ENCODE data around the gene RB1. TPM values are rescaled to one million over a fixed set of nuclear protein-coding genes. Genes with fewer than 3 reads are reported as not detected.

The RB1 gene
- polyA plus RNA-seq, 2 of the 4 experiments (the other 2 are of a cell fraction): 17.7 to 22.2 TPM

DNA sequence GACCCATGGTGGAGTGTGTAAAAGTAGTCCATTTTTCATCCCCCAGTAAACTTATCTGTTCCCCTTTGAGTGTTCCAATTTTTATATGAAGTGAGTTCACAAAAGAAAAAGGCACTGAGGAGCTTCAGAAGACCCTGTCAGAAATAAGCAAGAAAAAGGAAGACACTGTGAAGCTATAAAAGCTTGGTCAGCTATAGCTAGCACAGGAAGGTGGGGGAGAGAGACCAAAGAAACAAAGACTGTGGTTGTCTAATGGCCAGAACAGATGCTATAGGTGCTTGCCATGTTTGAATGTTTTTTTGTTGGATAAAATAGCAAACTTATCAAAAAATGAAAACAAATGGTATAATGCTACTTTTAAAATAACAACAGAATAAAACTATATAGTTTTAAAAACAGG is 182.8 kb downstream of the RB1 start:
- no peak overlapping the region for H3K27ac ChIP-seq
- POLR2A ChIA-PET: no interaction called here
- no peak overlapping the region for H3K4me3 ChIP-seq
- no peak for FAIRE-seq
- no peak for DNase-seq (ENCODE audit: low read depth in 1 of 2, low spot score in 1 of 2)
- CTCF ChIA-PET: no interaction called here
- TF ChIP-seq RNF2 (IDR thresholded peaks at IDR 0.05; ENCODE audit: borderline replicate concordance, low read depth): no peak
- no peak for TF ChIP-seq CEBPB (IDR thresholded peaks at IDR 0.05)
- TF ChIP-seq, protein P1, sequence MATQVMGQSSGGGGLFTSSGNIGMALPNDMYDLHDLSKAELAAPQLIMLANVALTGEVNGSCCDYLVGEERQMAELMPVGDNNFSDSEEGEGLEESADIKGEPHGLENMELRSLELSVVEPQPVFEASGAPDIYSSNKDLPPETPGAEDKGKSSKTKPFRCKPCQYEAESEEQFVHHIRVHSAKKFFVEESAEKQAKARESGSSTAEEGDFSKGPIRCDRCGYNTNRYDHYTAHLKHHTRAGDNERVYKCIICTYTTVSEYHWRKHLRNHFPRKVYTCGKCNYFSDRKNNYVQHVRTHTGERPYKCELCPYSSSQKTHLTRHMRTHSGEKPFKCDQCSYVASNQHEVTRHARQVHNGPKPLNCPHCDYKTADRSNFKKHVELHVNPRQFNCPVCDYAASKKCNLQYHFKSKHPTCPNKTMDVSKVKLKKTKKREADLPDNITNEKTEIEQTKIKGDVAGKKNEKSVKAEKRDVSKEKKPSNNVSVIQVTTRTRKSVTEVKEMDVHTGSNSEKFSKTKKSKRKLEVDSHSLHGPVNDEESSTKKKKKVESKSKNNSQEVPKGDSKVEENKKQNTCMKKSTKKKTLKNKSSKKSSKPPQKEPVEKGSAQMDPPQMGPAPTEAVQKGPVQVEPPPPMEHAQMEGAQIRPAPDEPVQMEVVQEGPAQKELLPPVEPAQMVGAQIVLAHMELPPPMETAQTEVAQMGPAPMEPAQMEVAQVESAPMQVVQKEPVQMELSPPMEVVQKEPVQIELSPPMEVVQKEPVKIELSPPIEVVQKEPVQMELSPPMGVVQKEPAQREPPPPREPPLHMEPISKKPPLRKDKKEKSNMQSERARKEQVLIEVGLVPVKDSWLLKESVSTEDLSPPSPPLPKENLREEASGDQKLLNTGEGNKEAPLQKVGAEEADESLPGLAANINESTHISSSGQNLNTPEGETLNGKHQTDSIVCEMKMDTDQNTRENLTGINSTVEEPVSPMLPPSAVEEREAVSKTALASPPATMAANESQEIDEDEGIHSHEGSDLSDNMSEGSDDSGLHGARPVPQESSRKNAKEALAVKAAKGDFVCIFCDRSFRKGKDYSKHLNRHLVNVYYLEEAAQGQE (IDR thresholded peaks at IDR 0.05): no peak
- TF ChIP-seq KDM1A (IDR thresholded peaks at IDR 0.05; ENCODE audit: low read depth): no peak
- TF ChIP-seq CBX8 (IDR thresholded peaks at IDR 0.05): no peak
- no peaks in the 10 kb centered on the region for H3K9me3 ChIP-seq
- no peak overlapping the region for H3K4me2 ChIP-seq
- no peak for ATAC-seq
- H3K4me1 ChIP-seq: no peaks in the 10 kb centered on the region

DNA sequence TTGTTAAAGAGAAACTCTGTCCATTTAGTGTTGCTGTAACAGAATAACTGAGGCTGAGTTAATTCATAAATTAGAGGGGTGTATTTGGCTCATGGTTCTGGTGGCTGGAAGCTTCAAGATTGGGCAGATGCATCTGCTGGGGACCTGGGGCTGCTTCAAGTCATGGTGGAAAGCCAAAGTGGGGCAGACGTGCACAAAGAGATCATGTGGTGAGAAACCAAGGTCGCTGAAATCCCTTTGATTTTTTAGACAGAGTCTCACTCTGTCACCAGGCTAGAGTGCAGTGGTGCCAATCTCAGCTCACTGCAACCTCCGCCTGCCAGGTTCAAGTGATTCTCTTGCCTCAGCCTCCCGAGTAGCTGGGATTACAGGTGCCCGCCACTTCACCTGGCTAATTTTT is 183.3 kb downstream of the RB1 start:
- POLR2A ChIA-PET: no interaction called here
- H3K27ac ChIP-seq: no peak overlapping the region
- H3K9me3 ChIP-seq: no peaks in the 10 kb centered on the region
- DNase-seq (ENCODE audit: low read depth in 1 of 2, low spot score in 1 of 2) (no peak), ATAC-seq (no peak), FAIRE-seq (no peak)
- H3K4me2 ChIP-seq: no peak overlapping the region
- TF ChIP-seq HDAC2 (IDR thresholded peaks at IDR 0.05) (no peak), HEYL (CRISPR knock-in tag; IDR thresholded peaks at IDR 0.05) (no peak), EP300 (IDR thresholded peaks at IDR 0.05) (no peak), EHMT2 (IDR thresholded peaks at IDR 0.05; ENCODE audit: low read depth) (no peak), ZSCAN20 (CRISPR knock-in tag; IDR thresholded peaks at IDR 0.05) (no peak), RARB (CRISPR knock-in tag; IDR thresholded peaks at IDR 0.05) (no peak), KDM5A (IDR thresholded peaks at IDR 0.05) (no peak), NR3C1 (IDR thresholded peaks at IDR 0.05) (no peak), MAZ (IDR thresholded peaks at IDR 0.05; ENCODE audit: borderline replicate concordance, low read depth, low read length) (no peak), SMC3 (IDR thresholded peaks at IDR 0.05) (no peak)
- TF ChIP-seq, protein P2, sequence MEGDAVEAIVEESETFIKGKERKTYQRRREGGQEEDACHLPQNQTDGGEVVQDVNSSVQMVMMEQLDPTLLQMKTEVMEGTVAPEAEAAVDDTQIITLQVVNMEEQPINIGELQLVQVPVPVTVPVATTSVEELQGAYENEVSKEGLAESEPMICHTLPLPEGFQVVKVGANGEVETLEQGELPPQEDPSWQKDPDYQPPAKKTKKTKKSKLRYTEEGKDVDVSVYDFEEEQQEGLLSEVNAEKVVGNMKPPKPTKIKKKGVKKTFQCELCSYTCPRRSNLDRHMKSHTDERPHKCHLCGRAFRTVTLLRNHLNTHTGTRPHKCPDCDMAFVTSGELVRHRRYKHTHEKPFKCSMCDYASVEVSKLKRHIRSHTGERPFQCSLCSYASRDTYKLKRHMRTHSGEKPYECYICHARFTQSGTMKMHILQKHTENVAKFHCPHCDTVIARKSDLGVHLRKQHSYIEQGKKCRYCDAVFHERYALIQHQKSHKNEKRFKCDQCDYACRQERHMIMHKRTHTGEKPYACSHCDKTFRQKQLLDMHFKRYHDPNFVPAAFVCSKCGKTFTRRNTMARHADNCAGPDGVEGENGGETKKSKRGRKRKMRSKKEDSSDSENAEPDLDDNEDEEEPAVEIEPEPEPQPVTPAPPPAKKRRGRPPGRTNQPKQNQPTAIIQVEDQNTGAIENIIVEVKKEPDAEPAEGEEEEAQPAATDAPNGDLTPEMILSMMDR (IDR thresholded peaks at IDR 0.05): no peak
- no peak overlapping the region for H3K4me3 ChIP-seq
- no peaks in the 10 kb centered on the region for H3K4me1 ChIP-seq
- WGBS (ENCODE audit: missing lambda C conversion rate): 96% methylated on average over 5 of the region's 5 CpGs
- CTCF ChIA-PET: no interaction called here

DNA sequence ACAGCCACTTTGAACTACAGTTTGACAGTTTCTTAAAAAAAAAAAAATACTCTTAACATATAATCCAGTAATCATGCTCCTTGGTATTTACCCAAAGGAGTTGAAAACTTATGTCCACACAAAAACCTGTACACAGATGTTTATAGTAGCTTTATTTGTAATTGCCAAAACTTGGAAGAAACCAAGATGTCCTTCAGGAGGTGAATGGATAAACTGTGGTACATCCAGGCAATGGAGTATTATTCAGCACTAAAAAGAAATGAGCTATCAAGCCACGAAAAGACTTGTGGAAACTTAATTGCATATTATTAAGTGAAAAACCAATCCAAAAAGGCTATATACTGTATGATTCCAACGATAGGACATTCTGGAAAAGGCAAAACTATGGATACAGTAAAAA is 184.4 kb downstream of the RB1 start:
- Histone ChIP-seq H3K4me2 (no peak overlapping the region), H3K4me3 (no peak overlapping the region), H3K27ac (no peak overlapping the region), H3K9me3 (no peaks in the 10 kb centered on the region), H3K4me1 (no peaks in the 10 kb centered on the region)
- ChIA-PET POLR2A (no interaction called here), CTCF (no interaction called here)
- 33% methylated on average over 2 of the region's 2 CpGs for WGBS (ENCODE audit: missing lambda C conversion rate)
- TF ChIP-seq CHD2 (IDR thresholded peaks at IDR 0.05; ENCODE audit: low read length, partially characterized antibody) (no peak), ESRRA (IDR thresholded peaks at IDR 0.05; ENCODE audit: borderline replicate concordance, low read length) (no peak), HOXB13 (CRISPR knock-in tag; IDR thresholded peaks at IDR 0.05; ENCODE audit: low read depth) (no peak), CHD4 (IDR thresholded peaks at IDR 0.05; ENCODE audit: borderline replicate concordance) (no peak)
- TF ChIP-seq, protein P2 (IDR thresholded peaks at IDR 0.05): no peak
- TF ChIP-seq, protein P3, sequence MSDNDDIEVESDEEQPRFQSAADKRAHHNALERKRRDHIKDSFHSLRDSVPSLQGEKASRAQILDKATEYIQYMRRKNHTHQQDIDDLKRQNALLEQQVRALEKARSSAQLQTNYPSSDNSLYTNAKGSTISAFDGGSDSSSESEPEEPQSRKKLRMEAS (IDR thresholded peaks at IDR 0.05): no peak
- TF ChIP-seq, protein P4, sequence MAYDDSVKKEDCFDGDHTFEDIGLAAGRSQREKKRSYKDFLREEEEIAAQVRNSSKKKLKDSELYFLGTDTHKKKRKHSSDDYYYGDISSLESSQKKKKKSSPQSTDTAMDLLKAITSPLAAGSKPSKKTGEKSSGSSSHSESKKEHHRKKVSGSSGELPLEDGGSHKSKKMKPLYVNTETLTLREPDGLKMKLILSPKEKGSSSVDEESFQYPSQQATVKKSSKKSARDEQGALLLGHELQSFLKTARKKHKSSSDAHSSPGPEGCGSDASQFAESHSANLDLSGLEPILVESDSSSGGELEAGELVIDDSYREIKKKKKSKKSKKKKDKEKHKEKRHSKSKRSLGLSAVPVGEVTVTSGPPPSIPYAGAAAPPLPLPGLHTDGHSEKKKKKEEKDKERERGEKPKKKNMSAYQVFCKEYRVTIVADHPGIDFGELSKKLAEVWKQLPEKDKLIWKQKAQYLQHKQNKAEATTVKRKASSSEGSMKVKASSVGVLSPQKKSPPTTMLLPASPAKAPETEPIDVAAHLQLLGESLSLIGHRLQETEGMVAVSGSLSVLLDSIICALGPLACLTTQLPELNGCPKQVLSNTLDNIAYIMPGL (CRISPR knock-in tag; IDR thresholded peaks at IDR 0.05; ENCODE audit: borderline replicate concordance): no peak
- no peak for DNase-seq (ENCODE audit: low read depth in 1 of 2, low spot score in 1 of 2)
- no peak for ATAC-seq
- no peak for FAIRE-seq

Measured in A549 (cell line).